AG04449 (cell line): ENCODE data around the gene COL13A1.

ENCODE experiments used
- CTCF ChIA-PET: fragments of 350-600 bp; formaldehyde crosslinking; extraction: SDS; loops from one replicate; lab custom pipeline; 2021; ENCODE audit warnings: antibody characterized with exemption; lab: Yijun Ruan, JAX
- POLR2A ChIA-PET: fragments of 400-600, 350-600 bp; formaldehyde crosslinking; extraction: SDS; loops from one replicate; lab custom pipeline; 2020; ENCODE audit warnings: antibody characterized with exemption, inconsistent platforms; lab: Yijun Ruan, JAX
- DNase-seq: peaks from one replicate; pipeline ENCODE4 v3.0.0-alpha.2; 2010; ENCODE audit warnings: low read depth, low spot score
- H3K4me3 ChIP-seq: 2 replicates; pipeline ENCODE4 v1.5.1; 2011; ENCODE audit warnings: low read depth, mild to moderate bottlenecking, control low read depth, low read length
- TF ChIP-seq, protein P1 (sequence below): IDR thresholded peaks from one replicate; pipeline ENCODE4 v1.5.1; 2011; ENCODE audit warnings: mild to moderate bottlenecking, moderate library complexity, low read length, control low read depth, inconsistent platforms; ENCODE audit not compliant: insufficient read depth; ENCODE audit errors: missing control alignments

COL13A1 gene

DNA sequence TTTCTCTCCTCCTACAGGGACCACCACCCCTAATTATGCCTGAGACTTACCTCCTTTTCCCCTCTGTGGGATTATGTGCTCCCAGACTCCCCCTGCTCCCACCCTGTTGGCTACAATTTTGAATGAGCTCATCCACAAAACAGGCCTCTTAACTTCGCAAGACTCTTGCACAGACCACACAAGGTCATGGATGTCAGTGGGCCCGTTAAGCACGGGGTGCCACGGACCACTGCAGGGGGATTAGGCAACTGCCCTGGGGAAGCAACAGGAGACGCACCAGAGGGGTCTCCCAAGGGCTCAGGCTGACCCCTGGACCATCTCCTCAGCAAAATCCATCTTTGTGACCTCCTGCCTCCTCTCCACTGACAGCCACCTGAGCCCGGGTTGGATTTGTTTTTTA is 42.1 kb upstream of the COL13A1 start:
- DNase-seq = no peak
- POLR2A ChIA-PET = no interaction called here
- CTCF ChIA-PET = interaction anchor here (1.6 to 2.4 kb wide), 4 partner anchors 27 to 199 kb away, joined by 3 to 7 read pairs (median 5); no protein-coding TSS in a partner anchor
- H3K4me3 ChIP-seq = no peak overlapping the region
- TF ChIP-seq, protein P1, sequence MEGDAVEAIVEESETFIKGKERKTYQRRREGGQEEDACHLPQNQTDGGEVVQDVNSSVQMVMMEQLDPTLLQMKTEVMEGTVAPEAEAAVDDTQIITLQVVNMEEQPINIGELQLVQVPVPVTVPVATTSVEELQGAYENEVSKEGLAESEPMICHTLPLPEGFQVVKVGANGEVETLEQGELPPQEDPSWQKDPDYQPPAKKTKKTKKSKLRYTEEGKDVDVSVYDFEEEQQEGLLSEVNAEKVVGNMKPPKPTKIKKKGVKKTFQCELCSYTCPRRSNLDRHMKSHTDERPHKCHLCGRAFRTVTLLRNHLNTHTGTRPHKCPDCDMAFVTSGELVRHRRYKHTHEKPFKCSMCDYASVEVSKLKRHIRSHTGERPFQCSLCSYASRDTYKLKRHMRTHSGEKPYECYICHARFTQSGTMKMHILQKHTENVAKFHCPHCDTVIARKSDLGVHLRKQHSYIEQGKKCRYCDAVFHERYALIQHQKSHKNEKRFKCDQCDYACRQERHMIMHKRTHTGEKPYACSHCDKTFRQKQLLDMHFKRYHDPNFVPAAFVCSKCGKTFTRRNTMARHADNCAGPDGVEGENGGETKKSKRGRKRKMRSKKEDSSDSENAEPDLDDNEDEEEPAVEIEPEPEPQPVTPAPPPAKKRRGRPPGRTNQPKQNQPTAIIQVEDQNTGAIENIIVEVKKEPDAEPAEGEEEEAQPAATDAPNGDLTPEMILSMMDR = no peak

DNA sequence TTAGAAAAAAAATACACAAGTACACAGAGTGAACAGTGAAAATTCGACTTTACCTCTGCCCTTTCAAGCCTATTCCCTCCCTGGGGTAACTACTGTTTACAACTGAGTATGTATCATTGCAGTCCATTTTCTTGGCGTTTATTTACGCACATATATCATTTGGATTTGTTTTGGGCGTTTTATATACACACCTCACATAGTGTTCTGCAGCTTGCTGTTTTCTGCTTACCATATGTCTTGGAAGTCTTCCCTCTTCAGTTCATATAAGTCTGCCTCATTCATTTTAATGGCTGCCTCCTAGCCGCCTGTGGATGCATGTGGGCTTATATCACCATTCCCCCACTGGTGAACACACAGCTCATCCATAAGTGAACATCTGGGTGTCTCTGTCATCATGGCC is 41.6 kb upstream of the COL13A1 start:
- no peak overlapping the region for H3K4me3 ChIP-seq
- ChIA-PET CTCF (interaction anchor here (0.7 to 2.4 kb wide), 5 partner anchors 16 to 198 kb away, joined by 3 to 6 read pairs (median 4); no protein-coding TSS in a partner anchor), POLR2A (no interaction called here)
- TF ChIP-seq, protein P1 = no peak
- no peak for DNase-seq

DNA sequence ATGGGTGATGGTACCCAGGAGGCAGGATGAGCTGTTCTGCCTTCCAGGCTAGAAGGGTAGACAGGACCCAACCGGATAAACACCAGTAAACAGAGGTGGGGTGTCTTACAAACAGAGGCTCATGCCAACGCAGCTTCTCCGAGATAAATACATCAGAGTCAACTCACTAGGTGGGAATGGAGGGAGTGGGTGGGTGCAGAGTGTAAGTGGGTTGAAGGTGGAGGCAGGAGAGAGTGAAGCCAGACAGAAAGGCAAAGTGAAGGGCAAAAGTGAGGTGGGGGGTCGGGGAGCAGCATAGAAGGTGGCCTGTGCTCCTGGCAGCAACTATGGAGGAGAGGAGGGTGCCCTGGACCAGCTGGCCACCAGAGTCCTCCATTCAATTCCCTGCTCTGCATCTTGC is 40.4 kb upstream of the COL13A1 start:
- POLR2A ChIA-PET = no interaction called here
- TF ChIP-seq, protein P1 = no peak
- CTCF ChIA-PET = interaction anchor here (1.3 to 1.8 kb wide), 2 partner anchors 15 to 26 kb away, joined by 5 read pairs; no protein-coding TSS in a partner anchor

DNA sequence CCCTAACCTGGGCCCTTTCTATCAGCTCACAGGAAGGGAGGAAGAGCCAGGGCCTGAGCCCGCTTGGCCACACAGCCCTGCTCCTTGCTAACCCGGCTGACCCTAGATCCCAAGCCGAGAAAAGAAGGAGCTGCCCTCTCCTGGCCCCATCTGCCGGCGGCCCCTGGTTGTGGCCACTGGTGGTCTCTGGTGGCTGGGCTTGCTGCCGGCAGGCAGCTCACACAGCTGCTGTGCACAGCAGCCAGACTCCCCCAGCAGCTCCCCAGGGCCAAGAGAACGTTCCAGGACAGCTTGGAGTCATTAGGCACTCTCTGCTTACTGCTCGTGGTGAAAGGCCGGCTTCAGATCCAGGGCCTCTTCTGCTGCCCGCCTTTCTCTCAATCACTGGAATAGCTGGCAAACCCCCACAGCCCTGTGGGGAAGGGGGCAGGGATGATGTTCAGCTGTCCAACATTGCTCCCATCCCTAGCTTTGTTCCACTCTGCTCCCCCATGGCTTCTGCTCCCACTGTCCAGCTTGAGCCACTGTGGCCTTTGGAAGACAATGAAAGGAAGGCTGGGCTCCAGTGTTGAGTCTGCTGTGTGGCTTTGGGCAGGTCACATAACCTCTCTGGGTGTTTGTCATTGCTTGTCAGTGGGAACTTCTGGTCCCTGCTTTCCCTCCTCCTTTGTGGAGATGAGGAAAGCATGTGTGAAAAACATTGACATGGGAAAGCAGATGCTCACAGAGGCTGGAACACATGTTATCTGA is 35.4 kb upstream of the COL13A1 start:
- TF ChIP-seq, protein P1 = no peak
- CTCF ChIA-PET = interaction anchor here (0.9 to 12.3 kb wide), 4 partner anchors 21 to 148 kb away, joined by 3 to 122 read pairs (median 4); no protein-coding TSS in a partner anchor
- no peak overlapping the region for H3K4me3 ChIP-seq
- POLR2A ChIA-PET = no interaction called here
- no peak for DNase-seq

More for the DNA sequence above, 40.4 kb upstream of the COL13A1 start:
- no peak for DNase-seq
- H3K4me3 ChIP-seq = no peak overlapping the region

DNA sequence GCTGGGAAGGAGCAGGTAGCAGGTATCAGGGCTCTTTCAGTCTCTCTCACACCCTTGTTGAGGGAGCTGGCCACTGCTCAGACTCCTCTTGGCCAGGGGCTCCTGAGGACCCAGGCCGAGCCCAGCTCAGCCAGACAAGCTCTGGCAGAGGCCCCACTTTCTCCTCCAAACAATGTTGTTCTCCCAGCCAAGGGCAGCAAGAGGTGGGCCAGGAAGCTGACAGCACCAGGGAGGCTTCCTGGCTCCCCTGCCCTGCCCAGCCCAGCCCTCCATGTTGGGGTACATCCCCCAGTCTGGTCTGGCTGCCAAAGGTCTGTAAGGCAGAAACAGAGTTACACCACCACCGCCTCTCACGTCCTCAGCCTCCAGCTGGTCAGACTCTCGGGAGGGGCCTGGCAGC is 33.9 kb upstream of the COL13A1 start:
- POLR2A ChIA-PET = no interaction called here

DNA sequence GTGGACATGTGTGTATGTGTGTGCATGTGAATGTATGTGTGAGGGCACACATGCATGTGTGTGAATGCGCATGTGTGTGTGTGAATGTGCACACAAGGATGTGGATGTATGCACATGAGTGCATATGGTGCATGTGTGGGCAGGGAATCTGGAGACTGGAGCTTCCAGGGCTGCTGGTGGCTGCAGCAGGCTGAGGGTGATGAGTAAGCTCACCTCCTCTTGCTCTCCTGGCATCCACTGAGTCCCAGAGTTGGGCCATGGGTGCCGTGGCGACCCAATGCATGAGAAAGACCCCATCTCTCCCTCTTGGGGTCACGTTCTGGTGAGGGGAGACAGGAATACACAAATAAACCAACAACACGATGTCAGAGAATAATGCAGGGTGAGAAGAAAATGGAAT is 33.3 kb upstream of the COL13A1 start:
- H3K4me3 ChIP-seq = no peak overlapping the region
- DNase-seq = no peak
- CTCF ChIA-PET = interaction anchor here (1.0 to 12.3 kb wide), 5 partner anchors 10 to 146 kb away, joined by 4 to 122 read pairs (median 8); no protein-coding TSS in a partner anchor
- TF ChIP-seq, protein P1 = no peak
- POLR2A ChIA-PET = no interaction called here

More for the DNA sequence above, 33.9 kb upstream of the COL13A1 start:
- H3K4me3 ChIP-seq = no peak overlapping the region
- CTCF ChIA-PET = interaction anchor here (1.0 to 12.3 kb wide), 3 partner anchors 8 to 146 kb away, joined by 3 to 122 read pairs (median 4); no protein-coding TSS in a partner anchor
- DNase-seq = no peak
- TF ChIP-seq, protein P1 = no peak
